LNCaP clone FGC (cell line): ENCODE measurements around the gene KRTAP2-3.
"Not testable (repeated sequence)": the region's sequence is repeated elsewhere in the genome, so short reads cannot be mapped to it uniquely, and the experiment has no call there.

Source experiments
- DNase-seq: peaks from one replicate; pipeline ENCODE4 v3.0.0-alpha.2; 2011; ENCODE audit warnings: low read depth
- H3K4me3 ChIP-seq: 2 replicates; pipeline ENCODE4 v1.5.1; 2011; ENCODE audit warnings: mild to moderate bottlenecking, low read depth, low read length, control low read depth
- TF ChIP-seq, protein P1 (sequence below): IDR thresholded peaks from 2 replicates; pipeline ENCODE4 v1.5.1; 2012; ENCODE audit warnings: mild to moderate bottlenecking; ENCODE audit not compliant: control insufficient read depth, insufficient read depth; ENCODE audit errors: extremely low read depth

Gene KRTAP2-3

DNA sequence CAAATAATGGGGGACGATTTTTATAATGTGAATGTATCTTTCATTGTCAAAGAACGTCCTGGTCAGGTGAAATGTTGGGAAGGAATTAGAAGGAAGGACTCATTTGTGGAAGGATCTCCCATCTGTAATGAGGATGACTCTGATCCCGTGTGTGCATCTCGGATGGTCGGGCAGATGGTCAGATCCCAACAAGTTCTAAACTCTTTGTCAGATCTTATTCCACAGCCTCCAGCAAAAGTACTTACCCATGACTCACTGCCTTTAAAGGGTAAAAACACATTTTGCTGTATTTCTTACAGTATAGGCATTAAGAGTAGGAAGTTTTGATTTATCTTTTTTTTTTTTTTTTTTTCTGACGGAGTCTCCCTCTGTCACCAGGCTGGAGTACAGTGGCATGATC, 38.6 kb upstream of the KRTAP2-3 start:
- TF ChIP-seq, protein P1, sequence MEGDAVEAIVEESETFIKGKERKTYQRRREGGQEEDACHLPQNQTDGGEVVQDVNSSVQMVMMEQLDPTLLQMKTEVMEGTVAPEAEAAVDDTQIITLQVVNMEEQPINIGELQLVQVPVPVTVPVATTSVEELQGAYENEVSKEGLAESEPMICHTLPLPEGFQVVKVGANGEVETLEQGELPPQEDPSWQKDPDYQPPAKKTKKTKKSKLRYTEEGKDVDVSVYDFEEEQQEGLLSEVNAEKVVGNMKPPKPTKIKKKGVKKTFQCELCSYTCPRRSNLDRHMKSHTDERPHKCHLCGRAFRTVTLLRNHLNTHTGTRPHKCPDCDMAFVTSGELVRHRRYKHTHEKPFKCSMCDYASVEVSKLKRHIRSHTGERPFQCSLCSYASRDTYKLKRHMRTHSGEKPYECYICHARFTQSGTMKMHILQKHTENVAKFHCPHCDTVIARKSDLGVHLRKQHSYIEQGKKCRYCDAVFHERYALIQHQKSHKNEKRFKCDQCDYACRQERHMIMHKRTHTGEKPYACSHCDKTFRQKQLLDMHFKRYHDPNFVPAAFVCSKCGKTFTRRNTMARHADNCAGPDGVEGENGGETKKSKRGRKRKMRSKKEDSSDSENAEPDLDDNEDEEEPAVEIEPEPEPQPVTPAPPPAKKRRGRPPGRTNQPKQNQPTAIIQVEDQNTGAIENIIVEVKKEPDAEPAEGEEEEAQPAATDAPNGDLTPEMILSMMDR: no peak
- no peak for DNase-seq

DNA sequence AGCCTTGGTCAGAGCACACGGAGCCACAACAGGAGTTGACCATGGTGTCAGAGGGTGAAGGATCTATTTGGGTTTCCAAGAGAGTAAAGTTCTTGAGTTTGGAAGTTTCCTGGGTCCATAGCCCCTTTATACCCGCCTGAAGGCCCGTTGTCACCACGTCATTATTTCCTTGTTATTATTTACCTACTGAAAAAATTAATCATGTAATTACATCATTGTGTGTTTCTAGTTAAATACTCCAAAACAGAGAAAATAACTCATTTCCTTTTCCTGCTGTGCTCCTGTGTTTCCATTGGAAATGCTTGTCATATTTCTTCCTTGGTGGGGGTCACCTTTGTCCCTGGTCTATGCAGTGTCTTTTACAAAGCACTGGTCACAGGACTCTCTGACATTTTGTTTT, 38.1 kb upstream of the KRTAP2-3 start, which contains the start of gene KRTAP4-8:
Gene KRTAP4-8, minus strand, starts transcription at position 101 of the 400 bp plus-strand sequence. Its CDS starts 58 bp downstream, at position 43.
- no peak within 1 kb of the TSS for H3K4me3 ChIP-seq
- TF ChIP-seq, protein P1: no peak
- DNase-seq: no peak

More for the DNA sequence above, 38.6 kb upstream of the KRTAP2-3 start:
- H3K4me3 ChIP-seq: no peak overlapping the region

DNA sequence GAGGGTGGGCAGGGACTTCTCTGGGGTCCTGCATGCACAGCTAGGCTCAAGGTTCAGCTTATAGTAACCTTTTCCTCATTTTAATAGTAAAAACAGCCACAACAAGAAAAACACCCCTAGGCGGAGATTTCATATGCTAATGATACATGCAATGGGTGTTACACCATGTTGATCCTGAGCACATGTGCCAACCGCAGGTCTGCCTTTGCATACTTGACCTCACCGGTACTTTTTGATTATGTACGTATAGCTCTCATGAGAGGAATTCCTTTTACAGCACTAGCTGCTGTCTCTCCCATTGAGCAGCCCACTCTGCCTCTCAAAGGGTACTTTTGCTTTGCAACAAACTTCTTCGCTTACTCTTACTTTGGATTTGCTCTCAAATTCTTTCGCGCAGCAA, 36.1 kb upstream of the KRTAP2-3 start:
- H3K4me3 ChIP-seq: no peak overlapping the region
- TF ChIP-seq, protein P1: no peak
- no peak for DNase-seq

DNA sequence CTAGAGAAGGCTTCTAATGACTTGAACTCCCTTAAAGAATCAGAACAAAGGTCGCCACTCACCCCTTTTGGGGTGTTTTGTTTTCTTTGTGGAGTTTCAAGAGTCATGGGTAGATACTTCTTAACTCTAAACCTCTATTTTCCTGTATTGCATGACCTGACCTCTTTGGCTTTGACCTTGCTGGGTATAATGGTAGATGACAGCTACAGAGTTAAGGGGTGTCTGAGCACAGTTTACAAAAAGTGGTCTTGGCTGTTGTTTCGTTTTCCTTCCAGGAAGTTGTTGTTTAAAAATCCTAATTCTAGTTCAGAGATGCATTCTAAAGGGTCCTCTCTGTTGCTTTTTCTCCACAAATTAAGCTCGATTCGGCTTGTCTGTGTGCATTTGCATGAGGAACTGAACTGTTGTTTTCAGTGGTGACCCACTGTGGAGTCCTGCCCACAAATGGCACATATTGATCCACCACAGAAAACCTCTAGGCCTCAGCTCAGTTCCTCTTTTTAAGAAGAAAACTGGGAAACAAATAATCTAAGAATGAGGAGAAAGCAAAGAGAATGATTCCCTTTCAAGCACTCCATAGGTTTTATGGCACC, 28.9 kb upstream of the KRTAP2-3 start:
- DNase-seq, H3K4me3 ChIP-seq: not testable (repeated sequence)

DNA sequence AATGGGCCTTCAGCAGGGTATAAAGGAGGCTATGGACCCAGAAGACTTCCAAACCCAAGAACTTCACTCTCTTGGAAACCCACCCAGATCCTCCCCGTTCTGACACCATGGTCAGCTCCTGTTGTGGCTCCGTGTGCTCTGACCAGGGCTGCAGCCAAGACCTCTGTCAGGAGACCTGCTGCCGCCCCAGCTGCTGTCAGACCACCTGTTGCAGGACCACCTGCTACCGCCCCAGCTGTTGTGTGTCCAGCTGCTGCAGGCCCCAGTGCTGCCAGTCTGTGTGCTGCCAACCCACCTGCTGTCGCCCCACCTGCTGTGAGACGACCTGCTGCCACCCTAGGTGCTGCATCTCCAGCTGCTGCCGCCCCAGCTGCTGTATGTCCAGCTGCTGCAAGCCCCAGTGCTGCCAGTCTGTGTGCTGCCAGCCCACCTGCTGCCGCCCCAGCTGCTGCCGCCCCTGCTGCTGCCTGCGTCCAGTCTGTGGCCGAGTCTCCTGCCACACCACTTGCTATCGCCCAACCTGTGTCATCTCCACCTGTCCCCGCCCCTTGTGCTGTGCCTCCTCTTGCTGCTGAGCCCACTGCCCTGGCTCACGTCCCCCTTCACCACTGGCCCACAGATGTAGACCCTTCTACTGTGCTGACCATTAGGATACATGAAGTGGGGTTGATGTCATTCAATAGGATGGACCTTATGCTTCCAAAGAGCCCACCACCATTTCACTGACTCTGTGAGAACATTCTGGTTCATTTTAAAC, 24.4 kb upstream of the KRTAP2-3 start, which contains the start of gene KRTAP4-7:
Gene KRTAP4-7, plus strand, starts transcription at position 51 of the 757 bp plus-strand sequence. Its CDS starts 57 bp downstream, at position 108.
- not testable (repeated sequence) for H3K4me3 ChIP-seq, DNase-seq

DNA sequence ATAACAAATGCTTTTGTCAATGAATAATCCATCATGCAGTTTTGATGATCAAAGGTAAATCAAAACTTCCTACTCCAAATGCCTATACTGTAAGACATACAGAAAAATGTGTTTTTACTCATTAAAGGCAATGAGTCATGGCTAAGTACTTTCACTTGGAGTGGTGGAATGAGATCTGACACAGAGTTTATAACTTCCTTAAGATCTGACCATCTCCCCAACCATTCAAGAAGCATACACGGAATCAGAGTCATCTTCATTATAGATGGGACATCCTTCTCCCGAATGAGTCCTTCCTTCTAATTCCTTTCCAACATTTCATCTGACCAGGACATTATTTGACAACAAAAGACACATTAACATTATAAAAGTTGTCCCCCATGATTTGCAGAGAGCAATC, 23.5 kb upstream of the KRTAP2-3 start:
- DNase-seq, H3K4me3 ChIP-seq: not testable (repeated sequence)

DNA sequence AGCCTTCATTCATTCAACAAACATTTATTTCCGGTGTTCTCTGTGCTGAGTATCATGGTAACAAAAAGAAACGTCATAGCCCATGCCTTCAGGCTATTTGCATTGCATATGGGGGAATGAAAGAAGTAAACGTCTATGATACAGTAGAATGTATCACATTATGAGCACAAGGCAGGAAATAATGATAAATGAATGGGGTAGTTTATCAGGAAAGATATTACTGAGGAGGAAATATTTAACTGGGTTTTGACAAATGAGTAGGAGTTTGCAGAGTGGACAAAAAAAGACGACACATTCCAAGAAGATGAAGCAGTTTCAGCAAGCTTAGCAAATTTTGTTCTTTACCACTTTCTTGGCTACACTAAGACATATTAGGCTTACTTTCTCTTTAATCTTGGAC, 22.7 kb upstream of the KRTAP2-3 start:
- TF ChIP-seq, protein P1: no peak
- no peak for DNase-seq
- H3K4me3 ChIP-seq: no peak overlapping the region

DNA sequence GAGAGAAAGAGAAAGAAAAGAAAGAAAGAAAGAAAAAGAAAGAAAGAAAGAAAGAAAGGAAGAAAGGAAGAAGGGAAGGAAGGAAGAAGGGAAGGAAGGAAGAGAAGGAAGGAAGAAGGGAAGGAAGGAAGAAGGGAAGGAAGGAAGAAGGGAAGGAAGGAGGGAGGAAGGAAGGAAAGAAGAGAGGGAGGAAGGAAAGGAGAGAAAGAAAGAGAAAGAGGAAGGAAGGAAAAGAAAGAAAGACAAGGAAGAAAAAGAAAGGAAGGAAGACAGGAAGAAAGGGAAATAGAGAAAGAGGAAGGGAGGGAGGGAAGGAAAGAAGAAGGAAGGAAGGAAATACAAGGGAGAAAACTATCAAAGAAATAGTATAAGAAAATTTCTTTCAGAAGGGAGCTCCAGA, 16.9 kb upstream of the KRTAP2-3 start:
- no peak for DNase-seq
- no peak overlapping the region for H3K4me3 ChIP-seq
- TF ChIP-seq, protein P1: no peak
